HG02973 (cell line): ENCODE measurements around the gene SLC15A4.

Source experiments
- ATAC-seq: cut with Tn5 transposase; IDR thresholded peaks from one replicate; pipeline ENCODE4 v1.9.1; 2021; ENCODE audit warnings: moderate library complexity; ENCODE audit not compliant: unreplicated experiment

Gene SLC15A4

GRCh38 chr12:128794661-128795529, 28.9 kb downstream of the SLC15A4 start:
- ATAC-seq, result no peak

GRCh38 chr12:128793701-128794100, 30.1 kb downstream of the SLC15A4 start:
- no peak for ATAC-seq

GRCh38 chr12:128792881-128793280, 30.9 kb downstream of the SLC15A4 start:
- ATAC-seq, result no peak

GRCh38 chr12:128792398-128792797, 31.4 kb downstream of the SLC15A4 start:
- no peak for ATAC-seq

- no peak for ATAC-seq
These were observed 32.1 kb downstream of the SLC15A4 start for GRCh38 chr12:128791395-128792322.

GRCh38 chr12:128790653-128791373, 32.9 kb downstream of the SLC15A4 start:
- no peak for ATAC-seq

GRCh38 chr12:128790221-128790620, 33.5 kb downstream of the SLC15A4 start:
- no peak for ATAC-seq

GRCh38 chr12:128789356-128789929, 34.3 kb downstream of the SLC15A4 start:
- no peak for ATAC-seq

GRCh38 chr12:128787827-128788226, 35.9 kb downstream of the SLC15A4 start:
- no peak for ATAC-seq

- ATAC-seq, result no peak
These were observed 36.9 kb downstream of the SLC15A4 start for GRCh38 chr12:128786741-128787391.

- ATAC-seq, result no peak
These were observed 39.6 kb downstream of the SLC15A4 start for GRCh38 chr12:128784030-128784760.

- ATAC-seq, result peak; percentile 72
These were observed 40.6 kb downstream of the SLC15A4 start for GRCh38 chr12:128783129-128783574.

- no peak for ATAC-seq
These were observed 43.9 kb downstream of the SLC15A4 start for GRCh38 chr12:128779901-128780300.

GRCh38 chr12:128772249-128772648, 51.5 kb downstream of the SLC15A4 start:
- ATAC-seq, result no peak

GRCh38 chr12:128771681-128772080, 52.1 kb downstream of the SLC15A4 start:
- ATAC-seq, result no peak

- no peak for ATAC-seq
These were observed 56.2 kb downstream of the SLC15A4 start for GRCh38 chr12:128767518-128767917.

GRCh38 chr12:128766738-128767501, 56.8 kb downstream of the SLC15A4 start:
- ATAC-seq, result no peak

GRCh38 chr12:128763395-128763794, 60.4 kb downstream of the SLC15A4 start:
- ATAC-seq, result no peak

GRCh38 chr12:128761379-128761790, 62.4 kb downstream of the SLC15A4 start:
- no peak for ATAC-seq
